Thyroid gland (tissue), 4 donors: Measurements from ENCODE around the gene SUMO3. TPM values are rescaled to one million over a fixed set of nuclear protein-coding genes. Genes with fewer than 3 reads are reported as not detected.

Experiments
- DNase-seq, 2 donors: peaks; one replicate each; pipeline ENCODE4 v3.0.0-alpha.2; 2019
- H3K27ac ChIP-seq, 3 donors: fragments of 200-600 bp; sonication (generic); 1 replicate in 2 of 3; 2 replicates in 1 of 3; pipeline ENCODE4 v1.5.1; 2016 to 2019; ENCODE audit warnings: mild to moderate bottlenecking in 1 of 3, moderate library complexity in 1 of 3
- H3K27me3 ChIP-seq: fragments of 200-600 bp; sonication (generic); one replicate; pipeline ENCODE4 v1.5.1; 2019
- H3K36me3 ChIP-seq, 2 donors: fragments of 200-600 bp; sonication (generic); one replicate each; pipeline ENCODE4 v1.5.1; 2016 to 2019
- H3K4me1 ChIP-seq, 2 donors: fragments of 200-600 bp; sonication (generic); one replicate each; pipeline ENCODE4 v1.5.1; 2017 to 2019
- H3K4me3 ChIP-seq, 3 donors: fragments of 200-600 bp; sonication (generic); replicated peaks in 1 of 3; 1 replicate in 2 of 3; 2 replicates in 1 of 3; pipeline ENCODE4 v1.5.1; 2016; ENCODE audit warnings: mild to moderate bottlenecking in 1 of 3
- H3K9me3 ChIP-seq: fragments of 200-600 bp; sonication (generic); one replicate; pipeline ENCODE4 v1.5.1; 2017
- POLR2A ChIP-seq, 2 donors: fragments of 450-650 bp; IDR thresholded peaks; one replicate each; pipeline ENCODE4 v1.6.1; 2017; ENCODE audit warnings: antibody characterized with exemption in 2 of 2, mild to moderate bottlenecking in 2 of 2, moderate library complexity in 1 of 2
- WGBS, 2 donors: methylation state at CpG; one replicate each; pipeline ENCODE4 v1.1.5; 2017; 5-methylcytosine and 5-hydroxymethylcytosine counted together
- intact Hi-C: fragments of 100-400 bp; cut with DNase I; formaldehyde crosslinking; loops from one replicate; pipeline ENCODE4 v1.15.1; 2023
- total RNA-seq, 4 donors: library from RNA; depleted of rRNA; stranded (reverse); fragments of >200 nt; gene quantifications; one replicate each; pipeline ENCODE4 v1.2.3, GENCODE V29; 2016
- TF ChIP-seq, protein P1 (sequence below), 6 experiments: fragments of 200-600 bp in 3 of 6; fragments of 450-650 bp in 3 of 6; sonication (generic) in 3 of 6; IDR thresholded peaks; one replicate each; pipeline ENCODE4 v1.5.1; 2016 to 2019; ENCODE audit warnings: antibody characterized with exemption in 6 of 6, mild to moderate bottlenecking in 2 of 6, inconsistent platforms in 1 of 6, moderate library complexity in 1 of 6

The SUMO3 gene
- total RNA-seq, 4 donors from 2014 or later, result 65.7 to 127 (median 87.8) TPM

- intact Hi-C loops, result no loop called here
Observed at GRCh38 chr21:44862869-44863685, 45.2 kb upstream of the SUMO3 start.

GRCh38 chr21:44858791-44859190, 40.9 kb upstream of the SUMO3 start:
- TF ChIP-seq, protein P1, sequence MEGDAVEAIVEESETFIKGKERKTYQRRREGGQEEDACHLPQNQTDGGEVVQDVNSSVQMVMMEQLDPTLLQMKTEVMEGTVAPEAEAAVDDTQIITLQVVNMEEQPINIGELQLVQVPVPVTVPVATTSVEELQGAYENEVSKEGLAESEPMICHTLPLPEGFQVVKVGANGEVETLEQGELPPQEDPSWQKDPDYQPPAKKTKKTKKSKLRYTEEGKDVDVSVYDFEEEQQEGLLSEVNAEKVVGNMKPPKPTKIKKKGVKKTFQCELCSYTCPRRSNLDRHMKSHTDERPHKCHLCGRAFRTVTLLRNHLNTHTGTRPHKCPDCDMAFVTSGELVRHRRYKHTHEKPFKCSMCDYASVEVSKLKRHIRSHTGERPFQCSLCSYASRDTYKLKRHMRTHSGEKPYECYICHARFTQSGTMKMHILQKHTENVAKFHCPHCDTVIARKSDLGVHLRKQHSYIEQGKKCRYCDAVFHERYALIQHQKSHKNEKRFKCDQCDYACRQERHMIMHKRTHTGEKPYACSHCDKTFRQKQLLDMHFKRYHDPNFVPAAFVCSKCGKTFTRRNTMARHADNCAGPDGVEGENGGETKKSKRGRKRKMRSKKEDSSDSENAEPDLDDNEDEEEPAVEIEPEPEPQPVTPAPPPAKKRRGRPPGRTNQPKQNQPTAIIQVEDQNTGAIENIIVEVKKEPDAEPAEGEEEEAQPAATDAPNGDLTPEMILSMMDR (IDR thresholded peaks at IDR 0.05), result no peak
- TF ChIP-seq POLR2A (IDR thresholded peaks at IDR 0.05), result no peak
- intact Hi-C loops, result no loop called here
- DNase-seq, result no peak
- WGBS, 2 donors, result 86 to 89% methylated on average over 10 of the region's 10 CpGs
- Histone ChIP-seq H3K4me3 (no peak overlapping the region), H3K36me3 (peaks cover 56 to 63% of the 10 kb centered on the region in 2 donors), H3K4me1 (no peaks in the 10 kb centered on the region), H3K27me3 (no peaks in the 10 kb centered on the region), H3K27ac (no peak overlapping the region), H3K9me3 (no peaks in the 10 kb centered on the region)

More at GRCh38 chr21:44862869-44863685, 45.2 kb upstream of the SUMO3 start:
- peaks cover 28 to 39% of the 10 kb centered on the region in 2 donors for H3K36me3 ChIP-seq
- H3K27me3 ChIP-seq, result no peaks in the 10 kb centered on the region
- no peak overlapping the region for H3K27ac ChIP-seq
- TF ChIP-seq, protein P1 (IDR thresholded peaks at IDR 0.05), result no peak
- no peak for TF ChIP-seq POLR2A (IDR thresholded peaks at IDR 0.05)
- DNase-seq, result no peak
- no peaks in the 10 kb centered on the region for H3K9me3 ChIP-seq
- 93 to 95% methylated on average over 11 to 18 of the region's 25 CpGs for WGBS, 2 donors
- no peak overlapping the region for H3K4me3 ChIP-seq
- H3K4me1 ChIP-seq, result peaks cover 18 to 27% of the 10 kb centered on the region in 2 donors

DNA sequence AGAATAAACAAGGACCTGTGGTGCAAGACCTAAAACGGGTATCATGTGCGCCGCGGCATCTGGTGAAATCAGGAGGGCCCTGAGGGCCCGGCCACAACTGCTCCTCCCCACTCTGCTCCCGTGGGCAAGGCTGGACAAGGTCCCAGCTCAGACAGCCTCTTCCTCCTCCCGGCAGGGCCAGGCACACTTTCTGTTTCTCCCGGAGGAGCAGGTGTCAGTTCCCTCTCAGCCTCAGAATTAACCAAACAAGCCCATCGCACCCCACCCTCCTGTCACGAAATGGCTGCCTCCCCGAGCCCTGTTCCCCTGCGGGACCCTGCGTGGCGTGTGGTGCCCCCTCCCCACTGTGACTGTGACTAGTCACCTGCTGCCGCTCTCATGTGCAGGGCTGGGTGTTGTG, 40.4 kb upstream of the SUMO3 start:
- H3K27me3 ChIP-seq, result no peaks in the 10 kb centered on the region
- H3K27ac ChIP-seq, result no peak overlapping the region
- TF ChIP-seq, protein P1 (IDR thresholded peaks at IDR 0.05), result no peak
- no peak for TF ChIP-seq POLR2A (IDR thresholded peaks at IDR 0.05)
- H3K9me3 ChIP-seq, result no peaks in the 10 kb centered on the region
- intact Hi-C loops, result no loop called here
- DNase-seq, result no peak
- peaks cover 53 to 60% of the 10 kb centered on the region in 2 donors for H3K36me3 ChIP-seq
- whole genome bisulfite sequencing, 2 donors, result 84 to 91% methylated on average over 15 of the region's 15 CpGs
- H3K4me3 ChIP-seq, result no peak overlapping the region
- no peaks in the 10 kb centered on the region for H3K4me1 ChIP-seq

DNA sequence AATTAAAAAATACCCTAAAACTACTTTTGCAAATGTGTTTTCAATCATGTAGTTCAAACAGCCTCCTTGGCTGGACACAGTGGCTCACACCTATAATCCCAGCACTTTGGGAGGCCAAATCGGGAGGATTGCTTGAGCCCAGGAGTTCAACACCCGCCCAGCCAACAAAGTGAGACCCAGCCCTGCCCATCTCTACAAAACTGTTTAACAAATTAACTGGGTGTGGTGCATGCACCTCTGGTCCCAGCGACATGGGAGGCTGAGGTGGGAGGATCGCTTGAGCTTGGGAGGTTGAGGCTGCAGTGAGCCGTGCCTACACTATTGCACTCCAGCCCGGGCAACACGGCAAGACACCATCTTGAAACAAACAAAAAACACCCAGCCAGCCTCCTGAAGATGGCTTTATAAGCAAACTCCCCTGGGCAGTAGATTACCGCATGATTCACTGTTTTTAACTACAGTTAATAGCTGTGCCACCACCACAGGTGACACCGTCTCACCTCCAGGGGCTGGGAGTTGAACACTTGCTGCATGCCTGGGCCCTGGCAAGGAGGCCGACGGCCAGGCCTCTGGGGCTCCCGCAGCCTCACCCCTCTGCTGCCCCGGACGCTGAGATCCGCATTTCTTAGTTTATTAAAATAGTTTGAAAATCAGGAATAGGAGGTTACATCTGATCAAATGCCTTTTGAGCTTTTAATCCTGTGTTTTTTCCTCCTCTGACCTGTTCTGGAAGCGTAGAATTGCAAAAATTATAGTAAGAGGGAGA, 39.4 kb upstream of the SUMO3 start:
- intact Hi-C loops, result no loop called here
- 95 to 96% methylated on average over 12 to 16 of the region's 16 CpGs for WGBS, 2 donors
- TF ChIP-seq, protein P1 (IDR thresholded peaks at IDR 0.05), result no peak
- TF ChIP-seq POLR2A (IDR thresholded peaks at IDR 0.05), result no peak
- peaks cover 52 to 59% of the 10 kb centered on the region in 2 donors for H3K36me3 ChIP-seq
- H3K4me1 ChIP-seq, result no peaks in the 10 kb centered on the region
- H3K27me3 ChIP-seq, result no peaks in the 10 kb centered on the region
- no peak overlapping the region for H3K4me3 ChIP-seq
- H3K9me3 ChIP-seq, result no peaks in the 10 kb centered on the region
- H3K27ac ChIP-seq, result no peak overlapping the region
- DNase-seq, result no peak

DNA sequence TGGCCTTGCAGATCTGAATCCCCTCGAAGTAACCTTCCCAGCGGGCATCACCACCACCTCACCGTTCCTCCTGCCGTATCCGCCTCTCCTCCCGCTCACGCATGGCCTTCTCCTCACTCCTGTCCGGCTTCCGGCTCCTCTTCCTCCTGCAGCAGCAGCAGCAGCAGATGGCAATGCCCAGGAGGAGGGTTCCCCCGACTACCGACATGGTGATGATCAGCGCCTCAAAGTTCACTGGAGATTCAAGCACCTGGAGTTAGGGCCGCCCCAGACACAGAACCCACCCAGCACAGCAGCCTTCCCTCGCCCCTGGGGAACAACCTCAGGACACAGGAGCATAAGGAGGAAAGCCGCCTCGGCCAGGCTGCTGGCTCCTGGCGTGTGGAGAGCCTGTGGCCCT, 38.3 kb upstream of the SUMO3 start:
- intact Hi-C loops, result no loop called here

More for the DNA sequence above, 38.3 kb upstream of the SUMO3 start:
- Histone ChIP-seq H3K4me3 (no peak overlapping the region), H3K27ac (no peak overlapping the region), H3K4me1 (no peaks in the 10 kb centered on the region), H3K36me3 (peaks cover 55 to 62% of the 10 kb centered on the region in 2 donors), H3K9me3 (no peaks in the 10 kb centered on the region), H3K27me3 (no peaks in the 10 kb centered on the region)
- WGBS, 2 donors, result 95 to 97% methylated on average over 14 to 17 of the region's 17 CpGs
- DNase-seq, result no peak
- TF ChIP-seq, protein P1 (IDR thresholded peaks at IDR 0.05), result no peak
- no peak for TF ChIP-seq POLR2A (IDR thresholded peaks at IDR 0.05)
